ENCODE results near the gene PUSL1.
A peak's percentile ranks its signal among the peaks of the same experiment; 100 is the strongest.

The PUSL1 gene

GRCh38 chr1:1309251-1310108 lies 1.1 kb downstream of the PUSL1 start:
- no peaks in the 10 kb centered on the region for H3K27me3 ChIP-seq (ENCODE audit: insufficient read depth, poor library complexity, severe bottlenecking)
- H3K27ac ChIP-seq (replicated peaks): peak overlapping the region; percentile 97
- peak in 1 of 2 experiments; percentile 58 for DNase-seq (ENCODE audit: low read depth in 1 of 2, low spot score in 1 of 2)
- H3K4me3 ChIP-seq (replicated peaks; ENCODE audit: insufficient read depth, low read length): peak overlapping the region; percentile 89
- TF ChIP-seq SPI1 (IDR thresholded peaks at IDR 0.05; ENCODE audit: borderline replicate concordance, low read depth): no peak
- TF ChIP-seq, protein P1, sequence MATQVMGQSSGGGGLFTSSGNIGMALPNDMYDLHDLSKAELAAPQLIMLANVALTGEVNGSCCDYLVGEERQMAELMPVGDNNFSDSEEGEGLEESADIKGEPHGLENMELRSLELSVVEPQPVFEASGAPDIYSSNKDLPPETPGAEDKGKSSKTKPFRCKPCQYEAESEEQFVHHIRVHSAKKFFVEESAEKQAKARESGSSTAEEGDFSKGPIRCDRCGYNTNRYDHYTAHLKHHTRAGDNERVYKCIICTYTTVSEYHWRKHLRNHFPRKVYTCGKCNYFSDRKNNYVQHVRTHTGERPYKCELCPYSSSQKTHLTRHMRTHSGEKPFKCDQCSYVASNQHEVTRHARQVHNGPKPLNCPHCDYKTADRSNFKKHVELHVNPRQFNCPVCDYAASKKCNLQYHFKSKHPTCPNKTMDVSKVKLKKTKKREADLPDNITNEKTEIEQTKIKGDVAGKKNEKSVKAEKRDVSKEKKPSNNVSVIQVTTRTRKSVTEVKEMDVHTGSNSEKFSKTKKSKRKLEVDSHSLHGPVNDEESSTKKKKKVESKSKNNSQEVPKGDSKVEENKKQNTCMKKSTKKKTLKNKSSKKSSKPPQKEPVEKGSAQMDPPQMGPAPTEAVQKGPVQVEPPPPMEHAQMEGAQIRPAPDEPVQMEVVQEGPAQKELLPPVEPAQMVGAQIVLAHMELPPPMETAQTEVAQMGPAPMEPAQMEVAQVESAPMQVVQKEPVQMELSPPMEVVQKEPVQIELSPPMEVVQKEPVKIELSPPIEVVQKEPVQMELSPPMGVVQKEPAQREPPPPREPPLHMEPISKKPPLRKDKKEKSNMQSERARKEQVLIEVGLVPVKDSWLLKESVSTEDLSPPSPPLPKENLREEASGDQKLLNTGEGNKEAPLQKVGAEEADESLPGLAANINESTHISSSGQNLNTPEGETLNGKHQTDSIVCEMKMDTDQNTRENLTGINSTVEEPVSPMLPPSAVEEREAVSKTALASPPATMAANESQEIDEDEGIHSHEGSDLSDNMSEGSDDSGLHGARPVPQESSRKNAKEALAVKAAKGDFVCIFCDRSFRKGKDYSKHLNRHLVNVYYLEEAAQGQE (IDR thresholded peaks at IDR 0.05; ENCODE audit: insufficient replicate concordance, low read depth): no peak
- no peak for TF ChIP-seq CTCF (IDR thresholded peaks at IDR 0.05; ENCODE audit: insufficient read depth, low read length)
- TF ChIP-seq GABPA (IDR thresholded peaks at IDR 0.05; ENCODE audit: low read depth): no peak
- TF ChIP-seq POLR2AphosphoS5 (IDR thresholded peaks at IDR 0.05; ENCODE audit: low read depth): peak; percentile 28; the same call in 1 of the 2 replicates

- Histone ChIP-seq H3K4me3 (replicated peaks; ENCODE audit: insufficient read depth, low read length) (no peak overlapping the region), H3K27me3 (ENCODE audit: insufficient read depth, poor library complexity, severe bottlenecking) (no peaks in the 10 kb centered on the region), H3K27ac (replicated peaks) (no peak overlapping the region)
- no peak for TF ChIP-seq POLR2AphosphoS5 (IDR thresholded peaks at IDR 0.05; ENCODE audit: low read depth)
- TF ChIP-seq, protein P1 (IDR thresholded peaks at IDR 0.05; ENCODE audit: insufficient replicate concordance, low read depth): no peak
- no peak for TF ChIP-seq CTCF (IDR thresholded peaks at IDR 0.05; ENCODE audit: insufficient read depth, low read length)
- no peak for TF ChIP-seq GABPA (IDR thresholded peaks at IDR 0.05; ENCODE audit: low read depth)
- no peak for TF ChIP-seq SPI1 (IDR thresholded peaks at IDR 0.05; ENCODE audit: borderline replicate concordance, low read depth)
- DNase-seq (ENCODE audit: low read depth in 1 of 2, low spot score in 1 of 2): no peak
Measured at GRCh38 chr1:1310109-1310385, 1.6 kb downstream of the PUSL1 start.

GRCh38 chr1:1310476-1311053 lies 2.2 kb downstream of the PUSL1 start:
- Histone ChIP-seq H3K27ac (replicated peaks) (no peak overlapping the region), H3K27me3 (ENCODE audit: insufficient read depth, poor library complexity, severe bottlenecking) (no peaks in the 10 kb centered on the region), H3K4me3 (replicated peaks; ENCODE audit: insufficient read depth, low read length) (no peak overlapping the region)
- DNase-seq (ENCODE audit: low read depth in 1 of 2, low spot score in 1 of 2): no peak
- TF ChIP-seq CTCF (IDR thresholded peaks at IDR 0.05; ENCODE audit: insufficient read depth, low read length) (no peak), SPI1 (IDR thresholded peaks at IDR 0.05; ENCODE audit: borderline replicate concordance, low read depth) (no peak), POLR2AphosphoS5 (IDR thresholded peaks at IDR 0.05; ENCODE audit: low read depth) (no peak), GABPA (IDR thresholded peaks at IDR 0.05; ENCODE audit: low read depth) (no peak)
- TF ChIP-seq, protein P1 (IDR thresholded peaks at IDR 0.05; ENCODE audit: insufficient replicate concordance, low read depth): no peak
